Esophagus squamous epithelium (tissue), 5 donors: ENCODE measurements around the gene NRP2. TPM values are rescaled to one million over a fixed set of nuclear protein-coding genes. Genes with fewer than 3 reads are reported as not detected.
A peak's percentile ranks its signal among the peaks of the same experiment; 100 is the strongest.

Experiments used
- DNase-seq: peaks from one replicate; lab custom pipeline; 2025; lab: John Stamatoyannopoulos, UW
- H3K27ac ChIP-seq, 4 donors: fragments of 200-600 bp; sonication (generic); one replicate each; pipeline ENCODE4 v1.5.1; 2016 to 2019; ENCODE audit warnings: mild to moderate bottlenecking in 1 of 4
- H3K27me3 ChIP-seq, 4 donors: fragments of 200-600 bp; sonication (generic); 1 replicate in 3 of 4; 2 replicates in 1 of 4; pipeline versions ENCODE4 v1.5.1 to v1.6.0; 2017 to 2021; ENCODE audit warnings: antibody characterized with exemption in 1 of 4
- H3K36me3 ChIP-seq, 3 donors: fragments of 200-600 bp; sonication (generic); one replicate each; pipeline ENCODE4 v1.5.1; 2016 to 2019
- H3K4me1 ChIP-seq, 3 donors: fragments of 200-600 bp; sonication (generic); one replicate each; pipeline ENCODE4 v1.5.1; 2017 to 2019
- H3K4me3 ChIP-seq, 4 donors: fragments of 200-600 bp; sonication (generic); 1 replicate in 3 of 4; 2 replicates in 1 of 4; pipeline ENCODE4 v1.5.1; 2016 to 2019; ENCODE audit warnings: mild to moderate bottlenecking in 2 of 4, moderate library complexity in 1 of 4
- H3K9me3 ChIP-seq, 3 donors: fragments of 200-600 bp; sonication (generic); one replicate each; pipeline ENCODE4 v1.5.1; 2016 to 2019
- CTCF ChIP-seq, 6 experiments: fragments of 450-650 bp in 4 of 6; fragments of 200-600 bp in 2 of 6; sonication (generic) in 2 of 6; IDR thresholded peaks; one replicate each; pipeline ENCODE4 v1.5.1; 2016 to 2019; ENCODE audit warnings: antibody characterized with exemption in 6 of 6, mild to moderate bottlenecking in 4 of 6, moderate library complexity in 4 of 6
- POLR2A ChIP-seq, 4 donors: fragments of 450-650 bp; IDR thresholded peaks; one replicate each; pipeline ENCODE4 v1.6.1; 2017; ENCODE audit warnings: antibody characterized with exemption in 4 of 4, mild to moderate bottlenecking in 4 of 4, moderate library complexity in 3 of 4
- WGBS, 2 donors: methylation state at CpG; one replicate each; pipeline ENCODE4 v1.1.5; 2018; 5-methylcytosine and 5-hydroxymethylcytosine counted together
- intact Hi-C: fragments of 100-400 bp; cut with DNase I; formaldehyde crosslinking; loops from one replicate; pipeline ENCODE4 v1.15.0; 2022
- total RNA-seq, 4 donors: library from RNA; depleted of rRNA; stranded (reverse); fragments of >200 nt; gene quantifications; one replicate each; pipeline ENCODE4 v1.1.0, GENCODE V29; 2016
- donor health status: DM: yes; HTN: yes; CAD: no.

NRP2 gene
- total RNA-seq, 4 donors from 2014 or later, result 7.1 to 58.6 (median 21.4) TPM

GRCh38 chr2:205775097-205775877 lies 93.0 kb downstream of the NRP2 start:
- WGBS, 2 donors, result 20% methylated on average over 6 of the region's 6 CpGs
- peak overlapping the region in 3 of 4 donors; percentile 47 to 51 (median 51) for H3K27ac ChIP-seq
- peaks cover 5 to 56% (median 23%) of the 10 kb centered on the region in 3 donors for H3K4me1 ChIP-seq
- H3K4me3 ChIP-seq, result no peak overlapping the region
- no peaks in the 10 kb centered on the region for H3K9me3 ChIP-seq
- TF ChIP-seq CTCF (IDR thresholded peaks at IDR 0.05) (no peak), POLR2A (IDR thresholded peaks at IDR 0.05) (no peak)
- intact Hi-C loops, result no loop called here
- no peaks in the 10 kb centered on the region for H3K36me3 ChIP-seq
- DNase-seq, result no peak
- H3K27me3 ChIP-seq, result no peaks in the 10 kb centered on the region

GRCh38 chr2:205776139-205776538 lies 93.8 kb downstream of the NRP2 start:
- Histone ChIP-seq H3K36me3 (no peaks in the 10 kb centered on the region), H3K27me3 (no peaks in the 10 kb centered on the region), H3K9me3 (no peaks in the 10 kb centered on the region), H3K27ac (peak overlapping the region in 3 of 4 donors; percentile 35 to 51 (median 47)), H3K4me3 (no peak overlapping the region), H3K4me1 (peaks cover 5 to 47% (median 15%) of the 10 kb centered on the region in 3 donors)
- TF ChIP-seq POLR2A (IDR thresholded peaks at IDR 0.05), result no peak
- TF ChIP-seq CTCF (IDR thresholded peaks at IDR 0.05), result peak in 5 of 6 experiments; percentile 31 to 61 (median 45)
- no peak for DNase-seq
- intact Hi-C loops, result no loop called here
- WGBS, 2 donors, result 94 to 98% methylated on average over 4 to 10 of the region's 19 CpGs

- intact Hi-C loops, result no loop called here
These were observed 94.4 kb downstream of the NRP2 start for GRCh38 chr2:205776720-205777119.

GRCh38 chr2:205778356-205778755 lies 96.1 kb downstream of the NRP2 start:
- Histone ChIP-seq H3K36me3 (no peaks in the 10 kb centered on the region), H3K4me3 (no peak overlapping the region), H3K9me3 (no peaks in the 10 kb centered on the region), H3K27ac (no peak overlapping the region), H3K27me3 (no peaks in the 10 kb centered on the region), H3K4me1 (peaks cover 5 to 29% (median 11%) of the 10 kb centered on the region in 3 donors)
- WGBS, 2 donors, result 49 to 60% methylated on average over 2 to 3 of the region's 3 CpGs
- TF ChIP-seq POLR2A (IDR thresholded peaks at IDR 0.05), result no peak
- no peak for TF ChIP-seq CTCF (IDR thresholded peaks at IDR 0.05)
- intact Hi-C loops, result no loop called here
- no peak for DNase-seq

More at GRCh38 chr2:205776720-205777119, 94.4 kb downstream of the NRP2 start:
- Histone ChIP-seq H3K27ac (no peak overlapping the region), H3K36me3 (no peaks in the 10 kb centered on the region), H3K27me3 (no peaks in the 10 kb centered on the region), H3K4me1 (peaks cover 5 to 41% (median 9%) of the 10 kb centered on the region in 3 donors), H3K9me3 (no peaks in the 10 kb centered on the region), H3K4me3 (no peak overlapping the region)
- 51 to 71% methylated on average over 3 to 5 of the region's 5 CpGs for WGBS, 2 donors
- no peak for TF ChIP-seq CTCF (IDR thresholded peaks at IDR 0.05)
- no peak for TF ChIP-seq POLR2A (IDR thresholded peaks at IDR 0.05)
- DNase-seq, result no peak

GRCh38 chr2:205780645-205781044 lies 98.3 kb downstream of the NRP2 start:
- H3K4me1 ChIP-seq, result peaks cover 0 to 9% (median 7%) of the 10 kb centered on the region in 3 donors
- DNase-seq, result no peak
- no peaks in the 10 kb centered on the region for H3K9me3 ChIP-seq
- no peak for TF ChIP-seq CTCF (IDR thresholded peaks at IDR 0.05)
- TF ChIP-seq POLR2A (IDR thresholded peaks at IDR 0.05), result no peak
- H3K27ac ChIP-seq, result peak overlapping the region in 2 of 4 donors; percentile 13 to 36
- H3K36me3 ChIP-seq, result no peaks in the 10 kb centered on the region
- intact Hi-C loops, result no loop called here
- no peaks in the 10 kb centered on the region for H3K27me3 ChIP-seq
- H3K4me3 ChIP-seq, result no peak overlapping the region
- 56 to 59% methylated on average over 2 of the region's 2 CpGs for WGBS, 2 donors
